HEK293T (cell line): ENCODE measurements around the gene DLG5.
"Not testable (repeated sequence)": the region's sequence is repeated elsewhere in the genome, so short reads cannot be mapped to it uniquely, and the experiment has no call there.

Source experiments
- CTCF ChIA-PET: fragments of 350-600 bp; formaldehyde crosslinking; extraction: SDS; loops from one replicate; lab custom pipeline; 2021; ENCODE audit warnings: antibody characterized with exemption, inconsistent platforms; lab: Yijun Ruan, JAX
- POLR2A ChIA-PET: fragments of 350-600 bp; formaldehyde crosslinking; extraction: SDS; loops from one replicate; lab custom pipeline; 2020; ENCODE audit warnings: antibody characterized with exemption, inconsistent platforms; lab: Yijun Ruan, JAX
- DNase-seq: peaks from one replicate; pipeline ENCODE4 v3.0.0; 2012; ENCODE audit warnings: mixed read lengths; ENCODE audit errors: extremely low spot score
- ARNT ChIP-seq: fragments of 450-650 bp; IDR thresholded peaks from 2 replicates; pipeline ENCODE4 v1.6.1; 2017; ENCODE audit warnings: mild to moderate bottlenecking
- BHLHE40 ChIP-seq: fragments of 450-650 bp; IDR thresholded peaks from 2 replicates; pipeline ENCODE4 v1.6.1; 2016; ENCODE audit warnings: mild to moderate bottlenecking, moderate library complexity, borderline replicate concordance
- CTBP1 ChIP-seq: fragments of 450-650 bp; IDR thresholded peaks from 2 replicates; pipeline ENCODE4 v1.6.1; 2016; ENCODE audit warnings: borderline replicate concordance
- ELF4 ChIP-seq: fragments of 450-650 bp; IDR thresholded peaks from 2 replicates; pipeline ENCODE4 v1.6.1; 2017; ENCODE audit warnings: antibody characterized with exemption
- FOXA1 ChIP-seq: fragments of 450-650 bp; IDR thresholded peaks from 2 replicates; pipeline ENCODE4 v1.6.1; 2016; ENCODE audit warnings: mild to moderate bottlenecking
- FOXK2 ChIP-seq: fragments of 450-650 bp; IDR thresholded peaks from 2 replicates; pipeline ENCODE4 v1.6.1; 2016; ENCODE audit warnings: mild to moderate bottlenecking
- FOXM1 ChIP-seq: fragments of 450-650 bp; IDR thresholded peaks from 2 replicates; pipeline ENCODE4 v1.6.1; 2017; ENCODE audit warnings: mild to moderate bottlenecking, borderline replicate concordance
- HDGF ChIP-seq: fragments of 450-650 bp; IDR thresholded peaks from 2 replicates; pipeline ENCODE4 v1.6.1; 2017; ENCODE audit warnings: antibody characterized with exemption, borderline replicate concordance
- L3MBTL2 ChIP-seq: fragments of 450-650 bp; conservative IDR thresholded peaks from 2 replicates; pipeline ENCODE4 v1.6.1; 2016; ENCODE audit warnings: mild to moderate bottlenecking
- LEF1 ChIP-seq: fragments of 450-650 bp; IDR thresholded peaks from 2 replicates; pipeline ENCODE4 v1.6.1; 2017; ENCODE audit warnings: mild to moderate bottlenecking, borderline replicate concordance
- NFRKB ChIP-seq: fragments of 450-650 bp; IDR thresholded peaks from 2 replicates; pipeline ENCODE4 v1.6.1; 2016; ENCODE audit warnings: mild to moderate bottlenecking, moderate library complexity
- PKNOX1 ChIP-seq: fragments of 450-650 bp; IDR thresholded peaks from 2 replicates; pipeline ENCODE4 v1.6.1; 2016
- SP1 ChIP-seq: fragments of 450-650 bp; IDR thresholded peaks from 2 replicates; pipeline ENCODE4 v1.6.1; 2017
- SUZ12 ChIP-seq: fragments of 450-650 bp; IDR thresholded peaks from 2 replicates; pipeline ENCODE4 v1.6.1; 2016; ENCODE audit warnings: mild to moderate bottlenecking
- TARDBP ChIP-seq: fragments of 450-650 bp; IDR thresholded peaks from 2 replicates; pipeline ENCODE4 v1.6.1; 2016
- ZNF384 ChIP-seq: fragments of 450-650 bp; IDR thresholded peaks from 2 replicates; pipeline ENCODE4 v1.6.1; 2016

The DLG5 gene

GRCh38 chr10:77768039-77768438 lies 158.5 kb downstream of the DLG5 start:
- ChIA-PET POLR2A (no interaction called here), CTCF (interaction anchor here (0.6 to 2.4 kb wide), 3 partner anchors 9 to 57 kb away, joined by 3 to 10 read pairs (median 6); no protein-coding TSS in a partner anchor)
- DNase-seq: no peak
- no peak for TF ChIP-seq LEF1
- TF ChIP-seq TARDBP: no peak
- no peak for TF ChIP-seq CTBP1
- TF ChIP-seq FOXK2: no peak
- TF ChIP-seq PKNOX1: no peak
- TF ChIP-seq ZNF384: no peak
- no peak for TF ChIP-seq BHLHE40
- no peak for TF ChIP-seq L3MBTL2
- no peak for TF ChIP-seq ELF4
- no peak for TF ChIP-seq NFRKB

- DNase-seq: no peak
- ChIA-PET CTCF (no interaction called here), POLR2A (no interaction called here)
- TF ChIP-seq CTBP1 (no peak), LEF1 (no peak), HDGF (no peak), FOXM1 (no peak), PKNOX1 (no peak), ARNT (no peak), SP1 (no peak), FOXK2 (no peak), L3MBTL2 (no peak), ZNF384 (no peak)
Observed at GRCh38 chr10:77763453-77764430, 162.8 kb downstream of the DLG5 start.

GRCh38 chr10:77758406-77758805 lies 168.1 kb downstream of the DLG5 start:
- DNase-seq, POLR2A ChIA-PET: not testable (repeated sequence)
- CTCF ChIA-PET: interaction anchor here (0.7 kb wide), 1 partner anchor 47 kb away, joined by 7 read pairs; no protein-coding TSS in a partner anchor

GRCh38 chr10:77756319-77757232 lies 170.0 kb downstream of the DLG5 start:
- TF ChIP-seq SUZ12: no peak
- TF ChIP-seq FOXA1: no peak
- no peak for TF ChIP-seq TARDBP
- no peak for TF ChIP-seq ARNT
- no peak for TF ChIP-seq L3MBTL2
- no peak for TF ChIP-seq ZNF384
- no peak for TF ChIP-seq LEF1
- no peak for TF ChIP-seq FOXM1
- no peak for TF ChIP-seq NFRKB
- TF ChIP-seq PKNOX1: no peak
- no peak for TF ChIP-seq SP1
- TF ChIP-seq HDGF: no peak
- no peak for TF ChIP-seq CTBP1
- TF ChIP-seq FOXK2: no peak
- no peak for TF ChIP-seq ELF4
- ChIA-PET POLR2A (interaction anchor here (1.0 kb wide), 1 partner anchor 40 kb away, joined by 3 read pairs; no protein-coding TSS in a partner anchor), CTCF (interaction anchor here (0.7 to 1.6 kb wide), 10 partner anchors 9 to 986 kb away, joined by 3 to 15 read pairs (median 5); no protein-coding TSS in a partner anchor)
- DNase-seq: peak; percentile 76

GRCh38 chr10:77746047-77746707 lies 180.4 kb downstream of the DLG5 start:
- ChIA-PET CTCF (no interaction called here), POLR2A (no interaction called here)
- no peak for TF ChIP-seq L3MBTL2
- TF ChIP-seq FOXK2: no peak
- TF ChIP-seq BHLHE40: no peak
- TF ChIP-seq FOXM1: no peak
- no peak for TF ChIP-seq LEF1
- TF ChIP-seq SUZ12: no peak
- no peak for TF ChIP-seq ELF4
- no peak for TF ChIP-seq CTBP1
- TF ChIP-seq FOXA1: no peak
- no peak for TF ChIP-seq NFRKB
- no peak for TF ChIP-seq ARNT
- TF ChIP-seq SP1: no peak
- TF ChIP-seq PKNOX1: no peak
- TF ChIP-seq ZNF384: no peak
- TF ChIP-seq HDGF: no peak
- TF ChIP-seq TARDBP: no peak
- no peak for DNase-seq
